HEK293 (cell line): ENCODE measurements around the gene C1orf56.
A peak's percentile ranks its signal among the peaks of the same experiment; 100 is the strongest.

ENCODE experiments used
- CTCF ChIA-PET: fragments of 350-600 bp; formaldehyde crosslinking; extraction: SDS; loops from one replicate; lab custom pipeline; 2021; ENCODE audit warnings: antibody characterized with exemption; lab: Yijun Ruan, JAX
- POLR2A ChIA-PET: fragments of 300-600 bp; formaldehyde crosslinking; extraction: SDS; loops from one replicate; lab custom pipeline; 2020; ENCODE audit warnings: antibody characterized with exemption, inconsistent platforms; lab: Yijun Ruan, JAX
- H3K27ac ChIP-seq: fragments of 200-500 bp; sonication (Bioruptor generic); 2 replicates; pipeline ENCODE4 v1.5.1; 2014; ENCODE audit warnings: low read depth, low read length, control low read depth, inconsistent platforms; ENCODE audit errors: extremely low read depth
- H3K36me3 ChIP-seq, 2 experiments: fragments of 200-500 bp in 1 of 2; sonication (Bioruptor generic) in 1 of 2; 1 replicate in 1 of 2; 2 replicates in 1 of 2; pipeline ENCODE4 v1.5.1; 2014 to 2017; ENCODE audit warnings: inconsistent platforms in 2 of 2, low read length in 2 of 2; ENCODE audit not compliant: control insufficient read depth in 2 of 2, insufficient read depth in 1 of 2
- H3K4me1 ChIP-seq: fragments of 200-500 bp; sonication (Bioruptor generic); 2 replicates; pipeline ENCODE4 v1.5.1; 2014; ENCODE audit warnings: mild to moderate bottlenecking, low read length, inconsistent platforms; ENCODE audit not compliant: control insufficient read depth, insufficient read depth
- H3K4me3 ChIP-seq: 2 replicates; pipeline ENCODE4 v1.5.1; 2011; ENCODE audit warnings: low read depth, mild to moderate bottlenecking, control low read depth, low read length, moderate library complexity
- H3K9me3 ChIP-seq: fragments of 200-500 bp; sonication (Bioruptor generic); 2 replicates; pipeline ENCODE4 v1.5.1; 2014; ENCODE audit warnings: low read depth, low read length, inconsistent platforms; ENCODE audit not compliant: control insufficient read depth, insufficient read depth
- EGR2 ChIP-seq: fragments of 450-650 bp; formaldehyde crosslinking; IDR thresholded peaks from 2 replicates; pipeline ENCODE4 v1.5.1; 2016; ENCODE audit warnings: low read depth, missing biosample characterization, missing genetic modification characterization
- FEZF1 ChIP-seq: fragments of 450-650 bp; formaldehyde crosslinking; IDR thresholded peaks from 2 replicates; pipeline ENCODE4 v1.5.1; 2016; ENCODE audit warnings: missing biosample characterization, missing genetic modification characterization
- GLI2 ChIP-seq: fragments of 450-650 bp; formaldehyde crosslinking; IDR thresholded peaks from 2 replicates; pipeline ENCODE4; 2017; ENCODE audit warnings: missing biosample characterization, missing genetic modification characterization, low read depth, borderline replicate concordance
- HOXD13 ChIP-seq: sonication (generic); formaldehyde crosslinking; IDR thresholded peaks from 2 replicates; pipeline ENCODE4 v1.8.0; 2022; ENCODE audit warnings: missing genetic modification reagents, borderline replicate concordance
- KLF9 ChIP-seq: fragments of 450-650 bp; formaldehyde crosslinking; IDR thresholded peaks from 2 replicates; pipeline ENCODE4 v1.5.1; 2016; ENCODE audit warnings: missing biosample characterization, missing genetic modification characterization, low read depth
- OVOL3 ChIP-seq: fragments of 450-650 bp; formaldehyde crosslinking; IDR thresholded peaks from 2 replicates; pipeline ENCODE4 v1.5.1; 2016; ENCODE audit warnings: missing biosample characterization, missing genetic modification characterization
- ZBTB17 ChIP-seq: fragments of 450-650 bp; formaldehyde crosslinking; IDR thresholded peaks from 2 replicates; pipeline ENCODE4 v1.5.1; 2016; ENCODE audit warnings: missing biosample characterization, missing genetic modification characterization
- ZBTB48 ChIP-seq: fragments of 450-650 bp; formaldehyde crosslinking; IDR thresholded peaks from 2 replicates; pipeline ENCODE4 v1.5.1; 2016; ENCODE audit warnings: missing biosample characterization, missing genetic modification characterization
- ZFP37 ChIP-seq: fragments of 450-650 bp; formaldehyde crosslinking; IDR thresholded peaks from 2 replicates; pipeline ENCODE4 v1.5.1; 2016; ENCODE audit warnings: missing biosample characterization, missing genetic modification characterization
- ZNF223 ChIP-seq: fragments of 450-650 bp; formaldehyde crosslinking; IDR thresholded peaks from 2 replicates; pipeline ENCODE4 v1.5.1; 2016; ENCODE audit warnings: missing biosample characterization, missing genetic modification characterization
- ZNF266 ChIP-seq: fragments of 450-650 bp; formaldehyde crosslinking; IDR thresholded peaks from 2 replicates; pipeline ENCODE4 v1.5.1; 2016; ENCODE audit warnings: missing biosample characterization, missing genetic modification characterization, low read depth
- ZNF366 ChIP-seq: fragments of 450-650 bp; formaldehyde crosslinking; conservative IDR thresholded peaks from 2 replicates; pipeline ENCODE4 v1.5.1; 2016; ENCODE audit warnings: missing biosample characterization, missing genetic modification characterization
- ZNF433 ChIP-seq: fragments of 450-650 bp; formaldehyde crosslinking; IDR thresholded peaks from 2 replicates; pipeline ENCODE4 v1.5.1; 2016; ENCODE audit warnings: missing biosample characterization, missing genetic modification characterization, low read depth
- ZNF501 ChIP-seq: fragments of 450-650 bp; formaldehyde crosslinking; IDR thresholded peaks from 2 replicates; pipeline ENCODE4 v1.5.1; 2016; ENCODE audit warnings: missing biosample characterization, missing genetic modification characterization
- ZNF600 ChIP-seq: fragments of 450-650 bp; formaldehyde crosslinking; IDR thresholded peaks from 2 replicates; pipeline ENCODE4 v1.5.1; 2016; ENCODE audit warnings: missing biosample characterization, missing genetic modification characterization
- ZNF677 ChIP-seq: fragments of 450-650 bp; IDR thresholded peaks from 2 replicates; pipeline ENCODE4 v1.5.0; 2018; ENCODE audit warnings: missing biosample characterization, mild to moderate bottlenecking, missing genetic modification characterization, moderate library complexity
- ZNF791 ChIP-seq: fragments of 450-650 bp; formaldehyde crosslinking; IDR thresholded peaks from 2 replicates; pipeline ENCODE4 v1.5.1; 2016; ENCODE audit warnings: missing biosample characterization, missing genetic modification characterization
- TF ChIP-seq, protein P1 (sequence below): IDR thresholded peaks from 2 replicates; pipeline ENCODE4 v1.6.1; 2011; ENCODE audit warnings: mild to moderate bottlenecking, low read depth, low read length, borderline replicate concordance
- TF ChIP-seq, protein P2 (sequence below): fragments of 450-650 bp; formaldehyde crosslinking; IDR thresholded peaks from 2 replicates; pipeline ENCODE4 v1.5.1; 2017; ENCODE audit warnings: missing biosample characterization, missing genetic modification characterization
- TF ChIP-seq, protein P3 (sequence below): fragments of 450-650 bp; formaldehyde crosslinking; IDR thresholded peaks from 2 replicates; pipeline ENCODE4 v1.5.1; 2016; ENCODE audit warnings: missing biosample characterization, missing genetic modification characterization
- TF ChIP-seq, protein P4 (sequence below): fragments of 450-650 bp; formaldehyde crosslinking; IDR thresholded peaks from 2 replicates; pipeline ENCODE4 v1.5.1; 2016; ENCODE audit warnings: missing biosample characterization, missing genetic modification characterization

The C1orf56 gene

DNA sequence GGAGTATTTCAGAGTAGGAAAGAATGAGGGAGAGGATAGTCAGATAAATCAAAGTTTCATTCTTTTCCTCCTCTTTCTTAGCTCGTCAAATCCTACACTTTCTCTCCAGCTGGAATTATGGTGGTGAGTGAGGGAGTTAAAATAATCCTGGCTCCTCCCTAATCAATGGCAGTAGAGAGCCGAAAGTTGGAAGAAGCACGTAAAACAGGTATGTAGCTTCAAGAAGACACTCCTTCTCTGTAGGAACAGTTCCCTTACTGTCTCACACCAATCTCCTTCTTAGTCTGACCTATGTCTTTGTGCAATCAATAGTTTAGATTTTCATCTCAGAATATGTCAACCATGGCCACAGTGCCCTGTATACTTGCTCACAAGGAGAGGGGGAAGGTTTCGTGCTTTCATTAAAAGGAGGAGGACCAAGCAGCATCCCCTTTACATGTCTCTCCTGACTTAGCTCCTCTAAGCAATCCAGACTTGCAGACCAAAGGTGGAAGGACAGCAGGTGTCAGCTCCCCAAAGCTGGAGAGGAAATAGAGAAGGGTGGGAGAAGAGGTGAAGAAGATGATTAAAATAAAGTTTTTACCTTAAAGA is 41.7 kb upstream of the C1orf56 start:
- ChIA-PET POLR2A (interaction anchor here (1.0 to 3.0 kb wide), 12 partner anchors 10 to 427 kb away, joined by 3 to 17 read pairs (median 5); partner anchors contain the start of genes C1orf56, CDC42SE1, CERS2 and ENSA), CTCF (interaction anchor here (0.5 to 3.9 kb wide), 14 partner anchors 10 to 516 kb away, joined by 3 to 73 read pairs (median 4); partner anchors contain the start of genes ANXA9 and MLLT11)
- Histone ChIP-seq H3K9me3 (no peaks in the 10 kb centered on the region), H3K4me1 (0 out of 2 replicates have a peak, but pooled peaks cover 3% of the 10 kb centered on the region), H3K4me3 (peak overlapping the region; percentile 53), H3K36me3 (peaks cover 0 to 19% of the 10 kb centered on the region in 2 experiments; a peak in 1 of 3 replicates), H3K27ac (peak overlapping the region; percentile 58)
- TF ChIP-seq ZBTB17 (tag by site-specific recombination) (no peak), EGR2 (tag by site-specific recombination) (no peak), ZNF600 (tag by site-specific recombination) (peak; percentile 16; the same call in 1 of the 2 replicates), FEZF1 (tag by site-specific recombination) (no peak), ZNF366 (tag by site-specific recombination) (no peak)
- TF ChIP-seq, protein P1, sequence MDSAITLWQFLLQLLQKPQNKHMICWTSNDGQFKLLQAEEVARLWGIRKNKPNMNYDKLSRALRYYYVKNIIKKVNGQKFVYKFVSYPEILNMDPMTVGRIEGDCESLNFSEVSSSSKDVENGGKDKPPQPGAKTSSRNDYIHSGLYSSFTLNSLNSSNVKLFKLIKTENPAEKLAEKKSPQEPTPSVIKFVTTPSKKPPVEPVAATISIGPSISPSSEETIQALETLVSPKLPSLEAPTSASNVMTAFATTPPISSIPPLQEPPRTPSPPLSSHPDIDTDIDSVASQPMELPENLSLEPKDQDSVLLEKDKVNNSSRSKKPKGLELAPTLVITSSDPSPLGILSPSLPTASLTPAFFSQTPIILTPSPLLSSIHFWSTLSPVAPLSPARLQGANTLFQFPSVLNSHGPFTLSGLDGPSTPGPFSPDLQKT = no peak

DNA sequence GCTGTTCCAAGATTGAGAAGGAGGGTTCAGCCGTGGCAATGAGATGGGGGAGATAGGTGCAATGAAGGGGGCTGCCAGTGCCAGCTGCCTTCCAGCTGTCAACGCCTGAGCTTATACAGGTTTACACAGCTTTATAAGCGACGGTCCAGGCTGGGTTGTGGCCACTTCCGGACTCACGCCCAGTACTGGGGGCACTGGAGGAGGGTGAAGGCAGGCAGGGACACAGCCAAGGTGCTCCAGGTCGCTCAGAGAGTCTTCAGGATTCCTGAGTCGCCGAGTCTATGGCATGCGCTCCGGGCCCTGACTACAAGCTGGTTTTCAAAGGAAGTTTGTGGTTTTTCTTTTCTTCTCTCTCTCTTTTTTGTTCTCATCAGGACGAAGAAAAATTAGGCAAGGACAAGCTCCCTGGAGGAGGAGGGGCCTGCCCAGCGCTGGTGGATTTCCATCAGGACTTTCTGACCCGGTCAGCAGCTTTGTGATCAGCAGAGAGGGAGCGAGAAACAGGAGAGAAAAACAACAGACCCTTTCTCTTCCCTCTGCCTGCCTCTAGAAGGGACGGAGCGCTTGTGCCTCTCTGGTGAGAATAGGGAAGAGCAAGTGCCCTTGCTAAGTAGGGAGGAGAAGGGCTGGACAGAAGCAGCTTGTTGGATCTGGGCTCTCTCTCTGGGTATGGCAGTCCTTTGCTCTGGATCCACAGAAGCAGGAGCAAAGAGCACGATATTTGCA is 41.1 kb upstream of the C1orf56 start, which contains the start of gene MINDY1:
MINDY1 (minus strand) TSS at position 576 of the 726 bp plus-strand sequence. CDS start 4,285 bp downstream, outside the sequence.
- Histone ChIP-seq H3K9me3 (no peaks in the 10 kb centered on the region), H3K36me3 (peaks cover 0 to 12% of the 10 kb centered on the region in 2 experiments; a peak in 1 of 3 replicates), H3K27ac (peak within 1 kb of the TSS; percentile 58), H3K4me1 (0 out of 2 replicates have a peak, but pooled peaks cover 3% of the 10 kb centered on the region), H3K4me3 (peak within 1 kb of the TSS; percentile 53)
- ChIA-PET CTCF (interaction anchor here (0.5 to 3.9 kb wide), 17 partner anchors 10 to 529 kb away, joined by 3 to 73 read pairs (median 4); partner anchors contain the start of genes ANXA9 and MLLT11), POLR2A (interaction anchor here (1.0 to 3.0 kb wide), 11 partner anchors 11 to 428 kb away, joined by 3 to 17 read pairs (median 5); partner anchors contain the start of genes C1orf56, CDC42SE1, CERS2 and ENSA)
- TF ChIP-seq OVOL3 (tag by site-specific recombination) (no peak), ZNF223 (tag by site-specific recombination) (0 out of 2 replicates have a peak, but pooled peaks have one; percentile 23), GLI2 (no peak), ZNF791 (tag by site-specific recombination) (no peak), ZFP37 (no peak), ZNF677 (tag by site-specific recombination) (no peak), ZNF266 (tag by site-specific recombination) (no peak), ZNF600 (tag by site-specific recombination) (no peak), HOXD13 (CRISPR knock-in tag) (no peak), ZNF433 (tag by site-specific recombination) (no peak), ZNF501 (0 out of 2 replicates have a peak, but pooled peaks have one; percentile 40), ZBTB48 (peak; percentile 48; the same call in 1 of the 2 replicates), KLF9 (tag by site-specific recombination) (no peak)
- TF ChIP-seq, protein P2, sequence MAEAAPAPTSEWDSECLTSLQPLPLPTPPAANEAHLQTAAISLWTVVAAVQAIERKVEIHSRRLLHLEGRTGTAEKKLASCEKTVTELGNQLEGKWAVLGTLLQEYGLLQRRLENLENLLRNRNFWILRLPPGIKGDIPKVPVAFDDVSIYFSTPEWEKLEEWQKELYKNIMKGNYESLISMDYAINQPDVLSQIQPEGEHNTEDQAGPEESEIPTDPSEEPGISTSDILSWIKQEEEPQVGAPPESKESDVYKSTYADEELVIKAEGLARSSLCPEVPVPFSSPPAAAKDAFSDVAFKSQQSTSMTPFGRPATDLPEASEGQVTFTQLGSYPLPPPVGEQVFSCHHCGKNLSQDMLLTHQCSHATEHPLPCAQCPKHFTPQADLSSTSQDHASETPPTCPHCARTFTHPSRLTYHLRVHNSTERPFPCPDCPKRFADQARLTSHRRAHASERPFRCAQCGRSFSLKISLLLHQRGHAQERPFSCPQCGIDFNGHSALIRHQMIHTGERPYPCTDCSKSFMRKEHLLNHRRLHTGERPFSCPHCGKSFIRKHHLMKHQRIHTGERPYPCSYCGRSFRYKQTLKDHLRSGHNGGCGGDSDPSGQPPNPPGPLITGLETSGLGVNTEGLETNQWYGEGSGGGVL (tag by site-specific recombination) = no peak
- TF ChIP-seq, protein P3, sequence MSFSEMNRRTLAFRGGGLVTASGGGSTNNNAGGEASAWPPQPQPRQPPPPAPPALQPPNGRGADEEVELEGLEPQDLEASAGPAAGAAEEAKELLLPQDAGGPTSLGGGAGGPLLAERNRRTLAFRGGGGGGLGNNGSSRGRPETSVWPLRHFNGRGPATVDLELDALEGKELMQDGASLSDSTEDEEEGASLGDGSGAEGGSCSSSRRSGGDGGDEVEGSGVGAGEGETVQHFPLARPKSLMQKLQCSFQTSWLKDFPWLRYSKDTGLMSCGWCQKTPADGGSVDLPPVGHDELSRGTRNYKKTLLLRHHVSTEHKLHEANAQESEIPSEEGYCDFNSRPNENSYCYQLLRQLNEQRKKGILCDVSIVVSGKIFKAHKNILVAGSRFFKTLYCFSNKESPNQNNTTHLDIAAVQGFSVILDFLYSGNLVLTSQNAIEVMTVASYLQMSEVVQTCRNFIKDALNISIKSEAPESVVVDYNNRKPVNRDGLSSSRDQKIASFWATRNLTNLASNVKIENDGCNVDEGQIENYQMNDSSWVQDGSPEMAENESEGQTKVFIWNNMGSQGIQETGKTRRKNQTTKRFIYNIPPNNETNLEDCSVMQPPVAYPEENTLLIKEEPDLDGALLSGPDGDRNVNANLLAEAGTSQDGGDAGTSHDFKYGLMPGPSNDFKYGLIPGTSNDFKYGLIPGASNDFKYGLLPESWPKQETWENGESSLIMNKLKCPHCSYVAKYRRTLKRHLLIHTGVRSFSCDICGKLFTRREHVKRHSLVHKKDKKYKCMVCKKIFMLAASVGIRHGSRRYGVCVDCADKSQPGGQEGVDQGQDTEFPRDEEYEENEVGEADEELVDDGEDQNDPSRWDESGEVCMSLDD = no peak
- TF ChIP-seq, protein P4, sequence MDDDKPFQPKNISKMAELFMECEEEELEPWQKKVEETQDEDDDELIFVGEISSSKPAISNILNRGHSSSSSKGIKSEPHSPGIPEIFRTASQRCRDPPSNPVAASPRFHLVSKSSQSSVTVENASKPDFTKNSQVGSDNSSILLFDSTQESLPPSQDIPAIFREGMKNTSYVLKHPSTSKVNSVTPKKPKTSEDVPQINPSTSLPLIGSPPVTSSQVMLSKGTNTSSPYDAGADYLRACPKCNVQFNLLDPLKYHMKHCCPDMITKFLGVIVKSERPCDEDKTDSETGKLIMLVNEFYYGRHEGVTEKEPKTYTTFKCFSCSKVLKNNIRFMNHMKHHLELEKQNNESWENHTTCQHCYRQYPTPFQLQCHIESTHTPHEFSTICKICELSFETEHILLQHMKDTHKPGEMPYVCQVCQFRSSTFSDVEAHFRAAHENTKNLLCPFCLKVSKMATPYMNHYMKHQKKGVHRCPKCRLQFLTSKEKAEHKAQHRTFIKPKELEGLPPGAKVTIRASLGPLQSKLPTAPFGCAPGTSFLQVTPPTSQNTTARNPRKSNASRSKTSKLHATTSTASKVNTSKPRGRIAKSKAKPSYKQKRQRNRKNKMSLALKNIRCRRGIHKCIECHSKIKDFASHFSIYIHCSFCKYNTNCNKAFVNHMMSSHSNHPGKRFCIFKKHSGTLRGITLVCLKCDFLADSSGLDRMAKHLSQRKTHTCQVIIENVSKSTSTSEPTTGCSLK = no peak
